Mucosa of gallbladder (tissue), 1 donor: ENCODE data around the gene TCF25. TPM values are rescaled to one million over a fixed set of nuclear protein-coding genes. Genes with fewer than 3 reads are reported as not detected.

Source experiments
- DNase-seq: peaks from one replicate; pipeline ENCODE4 v3.0.0-alpha.2; 2020; ENCODE audit warnings: low spot score
- total RNA-seq: library from RNA; stranded (reverse); gene quantifications from one replicate; pipeline ENCODE4 v1.2.1, GENCODE V29; 2021
- donor health status: DM: no; HTN: no; CAD: no.

The TCF25 gene
- total RNA-seq, 1 donor from 2014 or later = 175 TPM

GRCh38 chr16:89844739-89845339, 28.6 kb upstream of the TCF25 start:
- DNase-seq = no peak

DNA sequence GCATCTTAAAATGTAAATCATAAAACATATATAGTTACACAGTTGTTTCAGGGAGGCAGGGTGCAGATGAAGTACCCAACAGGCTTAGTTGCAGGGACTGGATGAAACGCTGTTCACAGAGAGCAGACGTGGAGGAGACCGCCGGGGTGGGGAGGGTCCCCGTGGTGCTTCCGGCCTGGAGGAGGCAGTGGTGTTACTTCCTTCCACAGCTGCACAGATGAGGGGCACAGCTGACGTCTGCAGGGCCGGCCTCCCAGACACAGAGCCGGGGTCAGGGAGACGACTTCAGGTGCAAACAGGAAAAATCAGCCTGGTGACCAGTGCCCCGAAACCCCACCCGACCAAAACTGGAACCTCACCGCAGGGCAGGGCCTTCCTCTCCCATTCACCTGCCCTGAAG, 28.0 kb upstream of the TCF25 start:
- no peak for DNase-seq

DNA sequence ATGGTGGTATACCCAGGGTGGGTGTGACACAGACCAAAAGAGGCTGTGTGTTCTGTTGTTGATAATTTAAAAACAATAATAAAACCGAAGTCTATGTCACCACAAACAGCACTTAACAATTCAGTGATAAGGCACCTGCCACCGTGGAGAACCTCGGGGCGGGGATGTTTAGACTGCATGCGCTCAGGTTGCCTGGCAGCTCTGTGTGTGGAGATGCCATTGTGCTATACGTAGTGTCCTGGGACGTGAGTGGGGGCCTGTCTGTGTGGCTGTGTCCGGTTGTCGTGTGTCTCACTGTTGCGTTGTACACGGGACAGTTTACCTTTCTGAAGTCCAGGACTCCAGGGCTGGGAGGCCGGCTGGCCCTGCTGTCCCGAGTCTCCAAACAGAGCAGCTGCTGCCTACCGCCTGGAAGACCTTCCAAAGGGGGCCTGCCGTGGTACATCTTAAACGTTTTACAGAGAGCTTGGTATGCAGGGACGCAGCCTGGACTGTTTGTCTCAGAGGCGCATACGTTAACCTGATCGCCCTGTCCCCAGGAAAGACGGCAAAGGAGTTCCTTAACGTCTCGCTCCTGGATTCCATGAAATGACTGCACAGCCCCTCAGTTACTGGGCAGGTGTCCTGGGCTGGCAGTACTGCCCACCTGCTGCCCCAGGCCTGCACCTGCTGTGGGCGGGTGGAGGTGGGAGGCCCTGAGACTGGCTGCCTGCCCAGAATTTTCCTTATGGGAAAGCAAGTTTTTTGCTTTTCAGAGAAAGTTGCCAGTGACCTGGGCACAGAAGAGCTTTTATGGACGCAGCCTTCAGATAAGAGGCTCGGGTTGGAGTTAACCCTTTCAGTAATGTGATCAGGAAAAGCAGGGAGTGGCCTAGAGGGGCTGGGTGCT, 26.1 kb upstream of the TCF25 start:
- DNase-seq = no peak

- no peak for DNase-seq
Observed at GRCh38 chr16:89847940-89848297, 25.5 kb upstream of the TCF25 start.

GRCh38 chr16:89848974-89849373, 24.4 kb upstream of the TCF25 start:
- no peak for DNase-seq

GRCh38 chr16:89853306-89853993, 19.9 kb upstream of the TCF25 start:
- no peak for DNase-seq

- DNase-seq = no peak
Observed at GRCh38 chr16:89855301-89855945, 18.0 kb upstream of the TCF25 start.

DNA sequence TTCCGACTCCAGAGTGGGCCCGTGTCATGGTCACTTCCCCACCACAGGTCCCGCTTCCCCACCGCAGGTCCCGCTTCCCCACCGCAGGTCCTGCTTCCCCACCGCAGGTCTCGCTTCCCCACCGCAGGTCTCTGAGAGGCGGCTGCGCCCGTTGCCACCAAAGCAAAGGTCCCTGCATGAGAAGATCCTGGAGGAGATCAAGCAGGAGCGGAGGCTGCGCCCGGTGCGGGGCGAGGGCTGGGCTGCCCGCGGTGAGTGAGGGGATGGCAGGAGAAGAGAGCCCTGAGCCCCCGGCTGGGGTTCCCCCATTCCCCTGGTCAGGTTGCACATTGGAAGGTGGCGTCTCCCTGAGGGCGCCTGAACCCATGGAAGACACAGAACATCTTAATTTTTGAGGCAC, 17.4 kb upstream of the TCF25 start:
- no peak for DNase-seq

DNA sequence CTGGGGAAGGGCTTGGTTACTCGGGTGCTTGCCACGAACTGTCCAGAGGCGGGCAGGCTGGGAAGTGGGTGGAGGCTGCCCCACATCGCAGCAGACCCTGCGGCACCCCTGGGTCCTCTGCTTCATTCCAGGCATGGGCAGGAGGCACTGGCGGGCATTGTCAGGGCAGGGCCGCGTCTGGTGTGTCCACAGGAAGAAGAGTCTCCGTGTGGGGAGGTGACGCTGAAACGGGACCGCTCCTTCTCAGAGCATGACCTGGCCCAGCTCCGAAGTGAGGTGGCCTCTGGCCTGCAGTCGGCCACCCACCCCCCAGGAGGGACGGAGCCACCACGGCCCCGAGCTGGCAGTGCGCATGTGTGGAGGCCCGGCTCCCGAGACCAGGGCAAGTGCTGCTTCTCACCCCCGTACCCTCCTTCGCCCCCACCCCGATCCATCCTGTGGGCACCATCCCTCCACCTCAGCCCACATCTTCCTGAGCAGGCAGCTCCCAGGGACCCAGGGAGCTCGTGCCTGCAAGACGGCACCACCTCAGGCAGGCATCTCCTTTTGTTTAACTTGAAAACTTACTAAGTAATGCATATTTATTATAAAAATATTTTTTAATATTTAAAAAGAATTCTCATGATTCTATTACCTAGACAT, 14.3 kb upstream of the TCF25 start:
- no peak for DNase-seq

- no peak for DNase-seq
Observed at GRCh38 chr16:89859615-89860007, 13.8 kb upstream of the TCF25 start.

DNA sequence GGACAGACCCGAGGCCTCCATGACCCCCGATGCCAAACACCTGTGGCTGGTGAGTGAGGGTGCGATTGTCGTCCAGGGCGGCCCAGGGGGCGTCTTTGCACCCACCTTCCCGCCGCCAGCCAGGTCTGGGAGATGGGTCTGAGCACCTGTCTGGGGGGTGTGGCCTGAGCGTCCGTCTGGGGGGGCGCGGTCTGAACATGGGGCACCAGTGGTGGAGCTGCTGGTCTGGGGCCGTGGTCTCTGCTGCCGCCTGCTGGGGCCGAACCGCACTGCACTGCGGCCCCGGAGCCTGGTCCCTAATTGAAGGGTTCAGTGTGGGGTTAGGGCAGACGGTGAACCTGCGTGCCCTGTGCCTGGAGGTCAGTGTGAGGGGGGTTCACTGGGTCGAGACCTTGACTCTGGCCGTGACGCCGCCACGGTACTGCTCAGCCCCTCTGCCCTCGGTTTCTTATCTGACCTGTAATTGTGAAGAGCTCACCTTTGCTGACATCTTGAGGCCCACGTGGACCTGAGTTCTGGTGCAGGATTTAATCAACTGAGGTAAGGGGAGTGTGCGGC, 12.6 kb upstream of the TCF25 start:
- DNase-seq = peak; percentile 63

DNA sequence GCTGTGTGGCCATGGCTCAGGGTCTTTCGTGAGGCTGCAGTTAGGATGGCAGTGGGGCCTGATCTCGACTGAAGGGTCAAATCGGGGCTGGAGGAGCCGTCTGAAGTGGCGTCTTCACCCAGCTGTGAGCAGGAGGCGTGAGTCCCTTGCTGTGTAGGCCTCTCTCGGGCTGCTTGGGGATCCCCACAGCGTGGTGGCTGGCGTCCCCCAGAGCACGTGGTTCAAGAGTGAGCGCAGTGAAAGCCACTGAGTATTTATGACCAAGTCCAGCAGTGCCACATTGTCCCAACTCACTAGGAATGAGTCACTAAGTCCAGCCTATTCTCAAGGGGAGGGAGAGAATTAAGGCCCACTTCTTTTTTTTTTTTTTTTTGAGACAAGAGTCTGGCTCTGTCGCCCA, 11.7 kb upstream of the TCF25 start:
- DNase-seq = no peak

DNA sequence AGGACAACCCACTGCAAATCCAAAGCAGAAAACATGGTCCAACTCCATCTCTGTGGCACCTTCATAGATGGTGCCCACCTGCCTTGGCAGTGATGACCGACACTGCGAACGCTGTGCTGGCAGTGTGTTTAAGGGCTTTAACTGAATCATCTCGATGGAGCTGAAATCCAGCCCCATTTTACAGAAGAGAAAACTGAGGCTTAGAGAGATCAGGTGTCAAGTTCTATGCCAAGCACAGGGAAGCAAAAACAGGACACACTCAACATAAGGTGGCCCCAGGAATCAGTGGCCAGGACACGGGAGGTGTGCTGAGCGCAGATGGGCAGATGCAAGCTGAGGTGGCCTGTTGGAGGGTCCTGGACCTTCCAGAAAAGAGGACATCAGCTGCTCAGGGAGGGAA, 10.7 kb upstream of the TCF25 start:
- DNase-seq = no peak

DNA sequence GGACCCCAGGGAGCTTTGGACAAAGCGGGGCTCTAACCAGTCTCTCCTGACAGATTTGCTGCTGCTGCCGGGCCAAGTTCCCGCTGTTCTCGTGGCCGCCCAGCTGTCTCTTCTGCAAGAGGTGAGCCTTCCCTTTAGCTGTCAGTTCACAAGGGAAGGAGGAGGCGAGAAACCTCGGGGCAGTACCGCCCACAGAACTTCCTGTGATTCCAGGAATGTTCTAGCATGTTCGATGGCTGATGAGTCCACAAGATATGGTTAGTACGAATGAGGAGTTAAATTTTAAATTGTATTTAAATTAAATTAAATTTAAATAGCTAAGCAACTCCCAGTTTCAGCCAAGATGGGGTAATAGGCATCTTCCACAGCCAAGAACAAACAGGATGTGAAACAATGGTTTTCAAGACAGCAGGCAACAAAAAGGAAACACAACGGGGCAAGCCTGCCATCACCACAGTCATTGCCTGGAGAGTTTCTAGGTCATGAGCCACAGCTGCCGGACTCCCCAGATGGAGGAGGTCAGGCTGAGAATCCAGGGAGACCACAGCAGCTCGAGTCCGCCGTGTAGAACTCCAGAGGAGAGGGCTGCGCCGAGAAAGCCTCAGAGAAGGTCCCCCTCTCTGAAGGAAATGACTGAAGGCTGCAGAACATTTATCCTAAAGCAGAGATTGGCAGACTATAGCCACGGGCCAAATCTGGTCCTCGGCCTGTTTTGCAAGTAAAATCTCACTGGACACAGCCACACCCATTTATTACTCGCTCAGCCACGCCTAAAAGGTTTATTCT, 9.5 kb upstream of the TCF25 start:
- no peak for DNase-seq

DNA sequence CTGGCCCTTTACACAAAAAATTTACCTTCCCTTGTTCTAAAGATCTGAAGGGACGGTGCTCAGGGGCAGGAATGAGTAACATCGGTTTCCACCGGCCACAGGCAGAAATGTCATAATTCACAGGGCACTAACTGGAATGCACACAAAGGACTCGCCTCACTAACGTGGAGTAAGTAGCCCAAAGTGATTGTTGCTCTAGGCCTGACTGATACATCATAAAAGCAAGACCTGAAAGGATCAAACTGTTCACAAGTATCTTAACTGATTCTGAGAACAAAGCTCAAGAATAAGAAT, 8.9 kb upstream of the TCF25 start:
- DNase-seq = no peak

DNA sequence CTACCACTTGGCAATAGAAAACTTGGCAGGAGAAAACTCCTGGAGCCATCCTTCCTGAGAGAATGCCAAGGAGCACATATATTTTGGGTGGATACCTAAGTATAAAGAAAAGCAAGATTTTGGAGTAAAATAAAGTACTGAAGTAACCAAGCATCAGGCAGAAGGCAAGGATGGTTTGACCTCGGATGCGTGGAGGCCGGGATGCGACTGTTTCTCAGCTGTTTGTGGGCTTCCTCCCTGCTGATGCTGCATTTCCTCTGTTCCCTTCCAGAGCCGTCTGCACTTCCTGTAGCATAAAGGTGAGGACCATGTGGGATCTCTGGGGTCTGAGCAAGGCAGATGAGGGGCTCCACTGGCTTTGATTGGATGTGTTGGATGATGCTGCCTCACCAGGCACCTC, 5.5 kb upstream of the TCF25 start:
- no peak for DNase-seq

GRCh38 chr16:89869911-89870310, 3.5 kb upstream of the TCF25 start:
- no peak for DNase-seq

DNA sequence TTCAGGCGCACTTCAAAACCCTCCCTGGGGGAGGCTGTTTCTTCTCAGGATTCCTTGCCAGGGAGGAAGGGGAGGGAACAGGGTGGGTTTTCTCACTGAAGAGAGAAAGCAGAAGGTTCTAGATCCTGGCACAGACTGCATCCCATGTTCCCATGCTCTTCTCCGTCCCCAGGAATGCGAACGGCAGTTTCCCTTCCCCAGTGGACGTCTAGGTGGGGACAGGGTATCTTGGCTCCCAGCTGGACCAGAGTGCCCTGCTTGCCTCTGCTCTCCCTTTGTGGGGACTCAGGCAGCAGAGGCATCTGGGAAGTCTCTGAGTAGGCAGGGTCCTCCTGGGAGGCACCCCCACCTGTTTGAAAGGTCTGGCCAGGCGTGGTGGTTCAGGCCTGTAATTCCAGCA, 3.0 kb upstream of the TCF25 start:
- no peak for DNase-seq

DNA sequence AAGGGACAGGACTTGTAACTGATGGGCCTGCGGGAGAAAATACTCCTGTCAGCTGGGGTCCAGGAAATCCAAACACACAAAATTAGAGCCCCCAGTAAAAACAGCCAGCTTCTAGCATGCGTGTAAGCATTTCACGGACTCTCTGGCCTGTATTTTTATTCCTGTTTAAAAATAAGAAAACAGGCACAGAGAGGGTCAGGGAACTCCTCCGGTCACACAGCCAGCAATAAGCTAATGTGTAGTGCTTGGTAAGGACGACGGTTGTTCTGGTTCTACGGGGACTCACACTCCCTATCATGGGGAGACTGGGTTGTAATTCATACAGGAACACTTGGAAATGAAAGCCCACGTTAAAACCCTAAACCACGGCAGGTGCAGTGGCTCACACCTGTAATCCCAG, 1.5 kb upstream of the TCF25 start:
- no peak for DNase-seq

GRCh38 chr16:89873972-89874689, 739 bp downstream of the TCF25 start:
- peak; percentile 96 for DNase-seq
